GM19238 (cell line): ENCODE results near the gene LUC7L3.
"Not testable (repeated sequence)": the region's sequence is repeated elsewhere in the genome, so short reads cannot be mapped to it uniquely, and the experiment has no call there.

Source experiments
- DNase-seq: peaks from one replicate; pipeline ENCODE4 v3.0.0; 2011; ENCODE audit warnings: low spot score; ENCODE audit not compliant: insufficient read length

The LUC7L3 gene

GRCh38 chr17:50719144-50719923 lies at the start of gene LUC7L3:
TSS of gene LUC7L3 (plus strand) at chr17:50719603. CDS start at chr17:50719733, 130 bp downstream.
- DNase-seq: peak; percentile 93

- DNase-seq: no peak
These were observed 47.3 kb upstream of the LUC7L3 start for GRCh38 chr17:50672071-50672470.

GRCh38 chr17:50672831-50673551 lies 46.4 kb upstream of the LUC7L3 start:
- no peak for DNase-seq

GRCh38 chr17:50675190-50675589 lies 44.2 kb upstream of the LUC7L3 start:
- DNase-seq: no peak

GRCh38 chr17:50675627-50676026 lies 43.8 kb upstream of the LUC7L3 start:
- DNase-seq: no peak

GRCh38 chr17:50676065-50676975 lies 43.1 kb upstream of the LUC7L3 start:
- DNase-seq: no peak

- DNase-seq: no peak
These were observed 41.5 kb upstream of the LUC7L3 start for GRCh38 chr17:50677851-50678375.

- no peak for DNase-seq
These were observed 40.3 kb upstream of the LUC7L3 start for GRCh38 chr17:50679008-50679544.

- no peak for DNase-seq
These were observed 39.3 kb upstream of the LUC7L3 start for GRCh38 chr17:50680126-50680525.

- DNase-seq: not testable (repeated sequence)
These were observed 38.7 kb upstream of the LUC7L3 start for GRCh38 chr17:50680543-50681262.

GRCh38 chr17:50681263-50682200 lies 37.9 kb upstream of the LUC7L3 start:
- no peak for DNase-seq

- no peak for DNase-seq
These were observed 37.0 kb upstream of the LUC7L3 start for GRCh38 chr17:50682441-50682840.

- DNase-seq: no peak
These were observed 36.5 kb upstream of the LUC7L3 start for GRCh38 chr17:50682938-50683337.

- DNase-seq: no peak
These were observed 35.7 kb upstream of the LUC7L3 start for GRCh38 chr17:50683434-50684287.

GRCh38 chr17:50684288-50684611 lies 35.2 kb upstream of the LUC7L3 start:
- DNase-seq: no peak

GRCh38 chr17:50684612-50685333 lies 34.6 kb upstream of the LUC7L3 start:
- DNase-seq: no peak

GRCh38 chr17:50685334-50685665 lies 34.1 kb upstream of the LUC7L3 start:
- DNase-seq: no peak
